ENCODE results near the gene TIMM13.

GRCh38 chr19:2441096-2441752 is 13.8 kb upstream of the TIMM13 start:
- TF ChIP-seq, protein P1, sequence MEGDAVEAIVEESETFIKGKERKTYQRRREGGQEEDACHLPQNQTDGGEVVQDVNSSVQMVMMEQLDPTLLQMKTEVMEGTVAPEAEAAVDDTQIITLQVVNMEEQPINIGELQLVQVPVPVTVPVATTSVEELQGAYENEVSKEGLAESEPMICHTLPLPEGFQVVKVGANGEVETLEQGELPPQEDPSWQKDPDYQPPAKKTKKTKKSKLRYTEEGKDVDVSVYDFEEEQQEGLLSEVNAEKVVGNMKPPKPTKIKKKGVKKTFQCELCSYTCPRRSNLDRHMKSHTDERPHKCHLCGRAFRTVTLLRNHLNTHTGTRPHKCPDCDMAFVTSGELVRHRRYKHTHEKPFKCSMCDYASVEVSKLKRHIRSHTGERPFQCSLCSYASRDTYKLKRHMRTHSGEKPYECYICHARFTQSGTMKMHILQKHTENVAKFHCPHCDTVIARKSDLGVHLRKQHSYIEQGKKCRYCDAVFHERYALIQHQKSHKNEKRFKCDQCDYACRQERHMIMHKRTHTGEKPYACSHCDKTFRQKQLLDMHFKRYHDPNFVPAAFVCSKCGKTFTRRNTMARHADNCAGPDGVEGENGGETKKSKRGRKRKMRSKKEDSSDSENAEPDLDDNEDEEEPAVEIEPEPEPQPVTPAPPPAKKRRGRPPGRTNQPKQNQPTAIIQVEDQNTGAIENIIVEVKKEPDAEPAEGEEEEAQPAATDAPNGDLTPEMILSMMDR (IDR thresholded peaks at IDR 0.05 in 4 of 5, conservative IDR thresholded peaks at IDR 0.05 in 1 of 5): no peak
- TF ChIP-seq POLR2A (IDR thresholded peaks at IDR 0.05): no peak
